Stomach (tissue), 4 donors: Measurements from ENCODE around the gene GZMM.

ENCODE experiments used
- CTCF ChIP-seq, 7 experiments: fragments of 450-650 bp in 4 of 7; fragments of 200-600 bp in 3 of 7; sonication (generic) in 3 of 7; IDR thresholded peaks; one replicate each; pipeline ENCODE4 v1.5.1; 2016 to 2019; ENCODE audit warnings: antibody characterized with exemption in 7 of 7, control low read depth in 2 of 7, mild to moderate bottlenecking in 1 of 7
- EP300 ChIP-seq: sonication (generic); formaldehyde crosslinking; IDR thresholded peaks from one replicate; pipeline ENCODE4 v1.6.1; 2017; ENCODE audit warnings: antibody characterized with exemption

DNA sequence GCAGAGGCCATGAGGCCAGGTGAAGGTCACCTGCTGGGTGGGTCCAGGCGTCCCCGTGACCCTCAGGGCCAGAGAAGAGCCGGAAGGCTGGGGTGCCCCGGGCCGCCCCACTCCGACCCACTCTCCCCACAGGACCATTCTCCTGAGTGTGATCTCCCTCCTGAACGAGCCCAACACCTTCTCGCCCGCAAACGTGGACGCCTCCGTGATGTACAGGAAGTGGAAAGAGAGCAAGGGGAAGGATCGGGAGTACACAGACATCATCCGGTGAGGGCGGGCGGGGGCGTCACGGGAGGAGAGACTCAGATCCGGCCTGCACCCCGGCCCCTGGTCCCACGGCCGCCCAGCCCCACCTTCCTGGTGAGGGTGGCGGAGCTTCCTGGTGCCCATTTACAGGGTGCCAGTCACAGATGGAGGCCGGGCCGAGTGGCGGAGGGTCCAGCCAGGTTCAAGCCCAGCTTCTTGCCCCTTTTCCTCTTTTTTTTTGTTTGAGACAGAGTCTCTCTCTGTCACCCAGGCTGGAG lies 6.9 kb upstream of the GZMM start:
- TF ChIP-seq CTCF (IDR thresholded peaks at IDR 0.05), result no peak
- TF ChIP-seq EP300, result no peak
